ENCODE data around the gene CHCHD2.
A peak's percentile ranks its signal among the peaks of the same experiment; 100 is the strongest.
"Not testable (repeated sequence)": the region's sequence is repeated elsewhere in the genome, so short reads cannot be mapped to it uniquely, and the experiment has no call there.

Gene CHCHD2

DNA sequence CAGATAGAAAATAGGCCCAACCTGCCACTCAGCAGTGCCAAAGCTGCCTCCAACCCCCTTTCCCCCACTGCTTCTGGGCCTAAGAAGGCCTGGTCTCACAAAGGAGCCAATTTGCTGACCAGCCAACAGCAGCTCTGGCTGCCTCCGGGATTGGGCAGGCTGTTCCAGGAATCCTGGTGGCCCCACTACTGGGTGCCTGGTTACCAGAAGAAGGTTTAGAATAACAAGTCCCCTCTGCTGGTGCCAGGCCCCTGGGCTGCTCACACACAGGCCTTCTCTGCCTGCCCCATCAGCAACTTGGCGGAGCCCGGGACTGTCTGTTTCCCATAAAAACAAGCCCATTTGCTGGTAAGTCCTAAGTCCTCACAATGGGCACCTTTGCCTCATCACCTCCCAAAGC, 14.7 kb downstream of the CHCHD2 start:
- DNase-seq, result no peak

DNA sequence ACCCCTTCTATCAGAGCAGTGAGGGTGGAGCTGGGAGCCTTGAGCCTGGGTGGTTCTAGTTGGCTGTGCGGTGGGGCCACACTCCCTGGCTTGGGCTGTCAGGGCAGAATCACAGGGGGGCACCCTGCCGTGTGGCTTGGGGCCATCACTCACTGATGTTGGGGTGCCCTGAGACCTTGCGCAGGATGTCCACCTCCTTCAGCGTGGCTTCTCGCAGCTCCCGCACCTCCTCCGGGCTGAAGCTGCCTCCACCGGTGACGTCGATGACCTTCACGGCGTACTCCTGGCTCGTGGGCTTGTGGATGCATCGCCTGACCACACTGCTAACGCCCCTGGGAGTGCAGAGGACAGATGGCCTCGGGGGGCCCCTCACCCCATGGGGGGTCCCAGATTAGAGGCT, 18.8 kb downstream of the CHCHD2 start:
- DNase-seq, result no peak

DNA sequence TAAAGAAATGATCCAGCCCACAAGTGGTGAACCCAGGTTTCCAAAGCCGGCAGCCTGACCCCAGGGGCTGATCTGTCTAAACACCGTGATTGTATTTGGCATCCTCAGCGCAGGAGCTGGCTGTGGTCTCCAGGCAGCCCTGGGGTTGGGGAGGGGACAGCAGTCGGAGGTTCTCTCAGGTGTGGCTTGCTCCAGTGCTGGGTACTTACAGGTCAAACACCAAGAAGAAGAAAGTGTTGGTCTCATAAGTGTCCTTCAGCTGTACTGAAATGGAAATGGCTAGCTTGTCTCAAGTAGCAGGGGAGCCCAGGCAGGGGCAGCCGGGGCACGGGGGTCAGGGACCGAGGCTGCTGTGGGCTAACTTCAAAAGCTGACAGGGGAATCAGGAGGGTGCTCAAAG, 19.5 kb downstream of the CHCHD2 start:
- no peak for DNase-seq

DNA sequence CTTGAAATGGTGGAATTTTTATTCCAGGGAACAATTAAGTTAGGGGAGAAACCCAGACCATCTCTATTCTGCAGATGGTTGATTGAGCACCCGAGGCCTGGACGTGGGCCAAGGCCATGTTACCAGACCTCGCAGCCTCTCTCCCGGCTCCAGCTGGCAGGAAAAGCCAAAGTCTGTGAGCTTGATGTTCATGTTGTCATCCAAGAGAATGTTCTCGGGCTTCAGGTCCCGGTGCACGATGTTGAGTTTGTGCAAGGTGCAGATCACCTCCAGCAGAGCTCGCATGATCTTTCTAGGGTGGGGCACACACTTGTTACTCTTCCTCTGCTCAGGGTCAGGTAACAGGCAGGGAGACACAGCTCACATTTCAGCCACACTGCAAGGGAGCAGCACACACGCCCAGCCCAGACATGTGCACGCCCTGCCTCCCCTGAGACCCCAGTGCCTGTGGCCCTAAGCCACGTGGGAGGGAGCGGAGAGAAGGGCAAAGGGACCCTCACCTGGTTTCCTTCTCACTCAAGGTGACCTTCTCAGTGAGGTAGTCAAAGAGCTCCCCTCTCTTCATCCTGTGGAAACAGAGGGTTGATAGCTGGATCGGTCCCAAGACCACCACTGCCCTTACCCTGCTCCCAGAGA, 23.0 kb downstream of the CHCHD2 start:
- DNase-seq, result no peak

DNA sequence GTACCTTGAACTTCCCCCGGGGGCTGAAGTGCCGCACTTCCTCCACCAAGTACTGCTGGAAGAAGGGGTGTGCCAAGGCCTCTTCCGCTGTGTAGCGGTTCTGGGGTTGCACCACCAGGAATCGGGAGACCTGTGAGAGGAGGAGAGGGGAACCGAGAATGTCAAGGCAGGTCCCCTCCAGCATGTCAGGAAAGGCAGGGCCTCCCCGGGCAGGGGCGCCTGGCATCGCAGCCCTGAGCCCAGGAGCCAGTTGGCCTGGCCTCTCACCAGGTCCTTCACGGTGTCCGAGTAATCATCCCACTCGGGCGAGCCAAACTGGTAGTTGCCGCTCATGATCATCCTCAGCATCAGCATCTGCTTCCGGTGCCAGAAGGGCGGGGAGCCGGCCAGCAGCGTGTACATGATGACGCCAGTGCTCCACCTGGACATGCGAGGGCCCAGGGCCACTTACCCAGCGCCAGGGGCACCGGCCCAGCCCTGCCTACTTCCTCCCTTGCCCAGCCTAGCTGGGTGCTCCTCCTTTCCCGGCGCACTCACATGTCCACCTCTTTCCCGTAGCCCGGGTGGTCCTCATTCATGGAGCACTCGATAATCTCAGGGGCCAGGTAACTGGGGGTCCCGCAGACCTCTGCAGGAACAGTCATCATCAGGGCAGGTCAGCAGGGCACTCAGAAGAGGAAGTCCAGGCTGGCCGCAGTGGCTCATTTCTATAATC, 24.5 kb downstream of the CHCHD2 start:
- no peak for DNase-seq

DNA sequence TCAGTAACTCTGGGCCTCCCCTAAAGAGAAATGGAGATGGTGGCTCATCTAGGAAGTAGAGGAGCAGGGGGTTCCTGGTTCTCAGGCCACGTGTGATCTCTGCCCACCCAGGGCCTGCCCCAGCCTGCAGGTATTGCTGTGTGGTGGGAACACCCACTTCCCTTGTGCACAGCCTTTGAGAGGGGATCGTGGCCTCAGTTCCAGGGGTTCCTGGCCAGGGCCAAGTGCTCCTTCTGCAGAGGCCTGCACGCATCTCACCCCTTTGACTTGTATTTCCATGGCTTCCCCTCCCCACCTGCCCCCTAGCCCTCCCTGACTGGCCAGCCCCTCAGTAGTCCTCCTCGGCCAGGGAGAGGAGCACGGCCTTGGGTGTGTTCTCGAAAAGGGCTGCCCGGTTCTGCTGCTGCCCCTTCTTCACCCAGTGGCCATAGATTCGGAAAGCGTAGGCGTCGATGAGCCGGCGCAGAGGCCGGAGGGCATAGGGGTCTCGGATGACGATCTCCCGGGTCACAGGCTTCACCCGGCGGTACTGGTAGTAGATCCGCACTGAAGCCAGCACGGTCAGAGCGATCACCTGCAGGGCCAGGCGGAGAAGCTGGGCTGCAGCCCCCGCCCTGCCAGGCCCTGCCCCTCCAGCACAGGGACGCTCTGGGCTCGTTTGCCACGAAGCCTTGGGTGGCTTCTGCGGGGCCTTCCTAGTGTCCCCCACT, 25.4 kb downstream of the CHCHD2 start:
- not testable (repeated sequence) for DNase-seq

DNA sequence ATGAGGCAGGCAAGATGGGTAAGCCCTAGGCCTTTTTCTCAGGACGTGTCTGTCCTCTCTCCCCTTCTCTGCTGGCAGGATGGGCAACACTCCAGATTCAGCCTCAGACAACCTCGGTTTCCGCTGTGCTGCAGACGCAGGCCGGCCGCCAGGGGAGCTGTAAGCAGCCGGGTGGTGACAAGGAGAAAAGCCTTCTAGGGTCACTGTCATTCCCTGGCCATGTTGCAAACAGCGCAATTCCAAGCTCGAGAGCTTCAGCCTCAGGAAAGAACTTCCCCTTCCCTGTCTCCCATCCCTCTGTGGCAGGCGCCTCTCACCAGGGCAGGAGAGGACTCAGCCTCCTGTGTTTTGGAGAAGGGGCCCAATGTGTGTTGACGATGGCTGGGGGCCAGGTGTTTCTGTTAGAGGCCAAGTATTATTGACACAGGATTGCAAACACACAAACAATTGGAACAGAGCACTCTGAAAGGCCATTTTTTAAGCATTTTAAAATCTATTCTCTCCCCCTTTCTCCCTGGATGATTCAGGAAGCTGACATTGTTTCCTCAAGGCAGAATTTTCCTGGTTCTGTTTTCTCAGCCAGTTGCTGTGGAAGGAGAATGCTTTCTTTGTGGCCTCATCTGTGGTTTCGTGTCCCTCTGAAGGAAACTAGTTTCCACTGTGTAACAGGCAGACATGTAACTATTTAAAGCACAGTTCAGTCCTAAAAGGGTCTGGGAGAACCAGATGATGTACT, 26.7 kb downstream of the CHCHD2 start:
- no peak for DNase-seq

DNA sequence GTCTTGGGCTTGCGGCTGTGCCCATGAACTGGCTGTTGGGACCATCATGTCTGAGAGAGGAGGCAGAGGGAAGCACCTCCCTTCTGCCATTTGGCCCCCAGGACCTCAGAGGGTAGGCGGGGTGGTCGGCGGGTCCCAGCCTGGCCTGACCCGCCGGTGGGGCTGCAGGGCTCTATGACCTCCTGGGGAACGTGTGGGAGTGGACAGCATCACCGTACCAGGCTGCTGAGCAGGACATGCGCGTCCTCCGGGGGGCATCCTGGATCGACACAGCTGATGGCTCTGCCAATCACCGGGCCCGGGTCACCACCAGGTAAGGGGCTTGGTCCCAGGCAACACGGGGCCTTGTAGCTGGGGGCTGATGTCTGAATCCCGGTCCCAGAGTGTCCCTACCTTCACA, 28.1 kb downstream of the CHCHD2 start:
- DNase-seq, result no peak

DNA sequence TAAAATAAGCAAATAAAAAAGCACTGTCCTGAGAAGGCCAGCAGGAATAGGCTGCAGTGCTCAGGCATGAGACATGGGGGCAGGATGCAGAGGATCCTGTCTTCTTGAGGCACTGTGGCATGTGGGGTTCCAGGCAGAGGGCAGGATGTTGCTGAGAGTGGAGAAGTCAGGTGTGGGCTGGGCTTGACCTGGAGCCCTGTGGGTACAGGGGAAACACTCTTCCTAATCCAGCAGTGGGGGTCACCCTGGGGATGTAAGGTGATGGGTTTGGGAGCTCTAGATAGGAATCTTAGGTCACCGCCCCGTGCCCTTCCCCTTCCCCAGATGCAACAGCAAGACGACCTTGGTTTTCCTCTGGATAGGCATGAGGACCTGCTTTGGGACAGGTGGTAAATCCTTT, 28.6 kb downstream of the CHCHD2 start:
- DNase-seq, result no peak

DNA sequence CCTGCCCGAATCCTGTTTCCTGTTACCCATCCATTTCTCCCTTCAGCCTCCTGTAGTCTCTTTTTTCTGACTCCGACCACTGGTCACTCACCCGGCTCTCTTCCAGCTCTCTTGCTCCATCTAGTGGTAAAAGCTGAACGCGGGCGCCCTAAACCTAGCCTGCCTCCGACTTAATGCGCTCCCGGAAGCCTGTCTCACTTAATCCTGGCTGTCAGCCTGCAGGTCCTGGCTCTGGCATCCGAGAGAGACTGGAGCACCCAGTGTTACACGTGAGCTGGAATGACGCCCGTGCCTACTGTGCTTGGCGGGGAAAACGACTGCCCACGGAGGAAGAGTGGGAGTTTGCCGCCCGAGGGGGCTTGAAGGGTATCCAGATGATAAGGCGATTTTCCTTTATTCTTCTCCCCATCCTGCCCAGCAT, 31.9 kb downstream of the CHCHD2 start:
- DNase-seq, result peak; percentile 74

DNA sequence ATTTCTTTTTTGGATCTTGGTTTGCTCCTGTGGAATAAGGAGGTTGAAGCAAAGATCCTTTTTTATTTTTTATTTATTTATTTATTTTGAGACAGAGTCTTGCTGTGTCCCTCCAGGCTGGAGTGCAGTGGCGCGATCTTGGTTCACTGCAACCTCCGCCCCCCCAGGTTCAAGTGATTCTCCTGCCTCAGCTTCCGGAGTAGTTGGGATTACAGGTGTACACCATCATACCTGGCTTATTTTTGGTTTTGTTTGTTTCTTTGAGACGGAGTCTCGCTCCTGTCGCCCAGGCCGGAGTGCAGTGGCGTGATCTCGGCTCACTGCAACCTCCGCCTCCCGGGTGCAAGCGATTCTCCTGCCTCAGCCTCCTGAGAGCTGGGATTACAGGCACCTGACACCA, 39.9 kb downstream of the CHCHD2 start:
- not testable (repeated sequence) for DNase-seq

DNA sequence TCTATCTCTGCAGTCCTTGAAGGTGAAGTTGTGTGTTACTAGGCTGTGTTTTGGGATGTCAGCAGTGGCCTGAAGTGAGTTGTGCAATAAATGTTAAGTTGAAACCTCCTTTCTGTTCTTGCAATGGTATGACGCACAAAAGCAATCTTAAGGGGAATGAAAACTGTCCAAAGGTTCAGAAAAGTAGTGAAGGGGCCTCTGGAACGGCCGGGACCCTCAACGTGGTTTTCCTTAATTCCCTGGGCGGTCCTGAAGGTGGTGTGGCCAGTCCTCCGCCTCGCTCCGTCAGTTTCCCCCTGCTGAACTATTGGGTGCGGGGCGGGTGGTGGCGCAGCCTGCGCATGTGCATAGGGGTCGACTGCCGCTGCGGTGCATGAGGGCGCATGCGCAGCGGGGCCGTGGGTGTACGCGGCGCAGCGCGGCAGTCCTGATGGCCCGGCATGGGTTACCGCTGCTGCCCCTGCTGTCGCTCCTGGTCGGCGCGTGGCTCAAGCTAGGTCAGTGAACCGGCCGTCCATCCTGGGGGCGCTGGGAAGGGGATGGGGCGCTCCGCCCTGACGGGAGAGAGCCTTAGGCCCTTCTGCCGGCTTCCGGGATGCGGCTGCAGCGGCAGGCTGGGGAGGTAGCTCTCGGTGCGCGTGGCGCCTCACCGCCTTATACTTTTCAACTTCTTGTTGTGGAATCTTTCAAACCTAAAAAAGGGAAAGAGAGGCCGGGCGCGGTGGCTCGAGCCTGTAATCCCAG, 42.2 kb downstream of the CHCHD2 start, which contains the start of gene SUMF2:
TSS of gene SUMF2 (plus strand) at position 405 of the 744 bp plus-strand sequence. CDS start at position 431, 26 bp downstream.
- DNase-seq, result peak; percentile 97

DNA sequence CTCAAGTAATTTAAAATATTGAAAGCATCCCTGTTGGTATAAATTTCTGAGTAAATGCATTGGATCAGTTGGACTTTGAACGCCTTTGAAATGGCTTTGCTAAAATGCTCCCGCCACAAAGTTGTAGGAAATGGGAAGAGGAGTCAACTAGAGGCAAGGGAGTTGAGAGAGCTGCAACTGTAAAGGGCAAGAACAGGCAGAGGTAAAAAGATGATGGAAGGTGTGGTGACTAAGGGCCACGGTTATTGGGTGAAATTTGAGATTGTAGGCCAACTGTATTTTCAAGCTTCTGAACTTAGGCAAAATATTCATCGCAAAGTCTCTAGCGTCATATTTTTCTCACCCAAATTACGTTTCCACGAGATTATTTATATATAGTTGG, 42.8 kb downstream of the CHCHD2 start:
- no peak for DNase-seq

DNA sequence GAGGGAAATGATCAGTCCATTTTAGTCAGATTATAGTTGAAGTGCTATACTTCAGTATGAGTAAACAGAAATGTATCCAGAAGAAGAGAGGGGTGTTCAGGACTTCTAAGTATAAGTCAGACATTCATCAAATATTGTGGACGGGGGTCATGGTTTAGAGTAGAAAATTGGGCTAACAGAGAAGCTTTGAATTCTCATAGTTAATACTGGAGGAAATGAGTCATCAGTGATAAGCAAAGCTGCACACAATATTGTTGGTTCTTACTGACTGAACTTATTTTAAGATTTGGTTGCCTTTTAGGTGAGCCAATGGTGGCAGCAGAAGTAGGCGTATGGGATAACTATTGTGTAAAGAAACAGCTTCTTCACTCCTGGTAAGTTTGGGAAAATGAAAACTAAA, 43.9 kb downstream of the CHCHD2 start:
- DNase-seq, result no peak

DNA sequence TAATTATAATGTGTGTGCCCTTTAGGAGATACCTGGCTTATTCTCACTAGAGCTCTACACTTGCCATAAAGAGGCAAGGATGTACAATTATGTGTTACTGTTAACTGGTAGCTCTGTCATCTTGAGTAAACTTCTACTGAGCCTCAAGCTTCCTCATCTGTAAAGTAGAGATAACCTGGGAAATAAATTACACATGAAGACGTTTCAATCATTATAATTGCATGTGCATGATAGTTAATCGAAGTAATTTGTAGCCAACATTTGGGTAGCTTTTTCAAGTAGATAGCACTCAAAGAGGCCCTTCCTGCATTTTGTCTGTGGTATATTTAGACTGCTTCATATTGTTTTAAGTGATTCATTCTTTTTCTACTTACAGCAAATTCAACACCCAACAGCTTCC, 52.3 kb downstream of the CHCHD2 start:
- DNase-seq, result no peak

DNA sequence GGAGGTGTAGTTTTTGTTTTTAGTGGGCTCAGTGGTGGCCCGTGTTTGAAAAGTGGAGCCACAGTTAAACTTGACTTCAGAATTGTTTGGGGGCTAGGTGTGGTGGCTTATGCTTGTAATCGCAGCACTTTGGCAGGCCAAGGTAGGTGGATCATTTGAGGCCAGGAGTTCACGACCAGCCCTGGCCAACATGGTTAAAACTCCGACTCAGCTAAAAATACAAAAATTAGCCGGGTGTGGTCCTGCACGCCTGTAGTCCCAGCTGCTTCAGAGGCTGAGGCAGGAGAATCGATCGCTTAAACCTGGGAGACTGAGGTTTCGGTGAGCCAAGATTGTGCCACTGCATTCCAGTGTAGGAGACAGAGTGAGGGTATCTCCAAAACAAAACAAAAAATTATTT, 52.9 kb downstream of the CHCHD2 start:
- DNase-seq, result no peak

Measured in right kidney (tissue), 1 donor.